A549 (cell line): Measurements from ENCODE around the gene CCNQ.

ENCODE experiments used
- CBX2 ChIP-seq: fragments of 200-600 bp; sonication (generic); IDR thresholded peaks from 2 replicates; pipeline ENCODE4 v1.6.1; 2016; ENCODE audit warnings: low read depth, mild to moderate bottlenecking, borderline replicate concordance
- EP300 ChIP-seq, 2 experiments: fragments of >200 bp; sonication (Bioruptor Twin); formaldehyde crosslinking; IDR thresholded peaks; 2 replicates in 1 of 2; 3 replicates in 1 of 2; pipeline ENCODE4 v1.6.1; 2016 to 2017
- KDM1A ChIP-seq: fragments of 200-600 bp; sonication (generic); IDR thresholded peaks from 2 replicates; pipeline ENCODE4 v1.6.1; 2016; ENCODE audit warnings: low read depth, mild to moderate bottlenecking
- POLR2A ChIP-seq: IDR thresholded peaks from 2 replicates; pipeline ENCODE4 v1.6.1; 2012; ENCODE audit warnings: mild to moderate bottlenecking, low read length
- POLR2AphosphoS2 ChIP-seq: conservative IDR thresholded peaks from 2 replicates; pipeline ENCODE4 v1.6.1; 2012; ENCODE audit warnings: low read length, improper control_type of control experiment, inconsistent platforms
- RAD21 ChIP-seq, 2 experiments: fragments of >200 bp in 1 of 2; sonication (Bioruptor Twin) in 1 of 2; formaldehyde crosslinking in 1 of 2; IDR thresholded peaks in 1 of 2; conservative IDR thresholded peaks in 1 of 2; 2 replicates in 1 of 2; 3 replicates in 1 of 2; pipeline ENCODE4 v1.6.1; 2012 to 2018; ENCODE audit warnings: inconsistent platforms in 1 of 2
- REST ChIP-seq: fragments of 200-600 bp; sonication (generic); IDR thresholded peaks from 2 replicates; pipeline ENCODE4 v1.6.1; 2016; ENCODE audit warnings: antibody characterized with exemption, mild to moderate bottlenecking, moderate library complexity
- RNF2 ChIP-seq: fragments of 200-600 bp; sonication (generic); IDR thresholded peaks from 2 replicates; pipeline ENCODE4 v1.6.1; 2016; ENCODE audit warnings: low read depth, mild to moderate bottlenecking, antibody characterized with exemption, moderate library complexity, borderline replicate concordance
- ZNF302 ChIP-seq: fragments of 250-450 bp; sonication (Bioruptor Pico); IDR thresholded peaks from 2 replicates; pipeline ENCODE4 v1.9.0; 2021; ENCODE audit warnings: inconsistent platforms, mild to moderate bottlenecking, moderate library complexity
- TF ChIP-seq, protein P1 (sequence below): fragments of 250-450 bp; sonication (Bioruptor Pico); IDR thresholded peaks from 2 replicates; pipeline ENCODE4 v1.5.0; 2021; ENCODE audit warnings: mild to moderate bottlenecking, moderate library complexity, borderline replicate concordance
- TF ChIP-seq, protein P2 (sequence below): IDR thresholded peaks from 2 replicates; pipeline ENCODE4 v1.6.1; 2012
- TF ChIP-seq, protein P3 (sequence below): fragments of >200 bp; sonication (Bioruptor Twin); formaldehyde crosslinking; IDR thresholded peaks from 3 replicates; pipeline ENCODE4 v1.5.1; 2016
- TF ChIP-seq, protein P4 (sequence below): fragments of >200 bp; sonication (Bioruptor Twin); formaldehyde crosslinking; IDR thresholded peaks from 3 replicates; pipeline ENCODE4 v1.6.1; 2016
- TF ChIP-seq, protein P5 (sequence below): IDR thresholded peaks from 2 replicates; pipeline ENCODE4 v1.6.1; 2012; ENCODE audit warnings: low read depth, borderline replicate concordance

- no peak for TF ChIP-seq KDM1A
- TF ChIP-seq, protein P1, sequence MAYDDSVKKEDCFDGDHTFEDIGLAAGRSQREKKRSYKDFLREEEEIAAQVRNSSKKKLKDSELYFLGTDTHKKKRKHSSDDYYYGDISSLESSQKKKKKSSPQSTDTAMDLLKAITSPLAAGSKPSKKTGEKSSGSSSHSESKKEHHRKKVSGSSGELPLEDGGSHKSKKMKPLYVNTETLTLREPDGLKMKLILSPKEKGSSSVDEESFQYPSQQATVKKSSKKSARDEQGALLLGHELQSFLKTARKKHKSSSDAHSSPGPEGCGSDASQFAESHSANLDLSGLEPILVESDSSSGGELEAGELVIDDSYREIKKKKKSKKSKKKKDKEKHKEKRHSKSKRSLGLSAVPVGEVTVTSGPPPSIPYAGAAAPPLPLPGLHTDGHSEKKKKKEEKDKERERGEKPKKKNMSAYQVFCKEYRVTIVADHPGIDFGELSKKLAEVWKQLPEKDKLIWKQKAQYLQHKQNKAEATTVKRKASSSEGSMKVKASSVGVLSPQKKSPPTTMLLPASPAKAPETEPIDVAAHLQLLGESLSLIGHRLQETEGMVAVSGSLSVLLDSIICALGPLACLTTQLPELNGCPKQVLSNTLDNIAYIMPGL (CRISPR knock-in tag): no peak
- TF ChIP-seq POLR2A: no peak
- TF ChIP-seq, protein P2, sequence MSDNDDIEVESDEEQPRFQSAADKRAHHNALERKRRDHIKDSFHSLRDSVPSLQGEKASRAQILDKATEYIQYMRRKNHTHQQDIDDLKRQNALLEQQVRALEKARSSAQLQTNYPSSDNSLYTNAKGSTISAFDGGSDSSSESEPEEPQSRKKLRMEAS: no peak
- TF ChIP-seq, protein P3, sequence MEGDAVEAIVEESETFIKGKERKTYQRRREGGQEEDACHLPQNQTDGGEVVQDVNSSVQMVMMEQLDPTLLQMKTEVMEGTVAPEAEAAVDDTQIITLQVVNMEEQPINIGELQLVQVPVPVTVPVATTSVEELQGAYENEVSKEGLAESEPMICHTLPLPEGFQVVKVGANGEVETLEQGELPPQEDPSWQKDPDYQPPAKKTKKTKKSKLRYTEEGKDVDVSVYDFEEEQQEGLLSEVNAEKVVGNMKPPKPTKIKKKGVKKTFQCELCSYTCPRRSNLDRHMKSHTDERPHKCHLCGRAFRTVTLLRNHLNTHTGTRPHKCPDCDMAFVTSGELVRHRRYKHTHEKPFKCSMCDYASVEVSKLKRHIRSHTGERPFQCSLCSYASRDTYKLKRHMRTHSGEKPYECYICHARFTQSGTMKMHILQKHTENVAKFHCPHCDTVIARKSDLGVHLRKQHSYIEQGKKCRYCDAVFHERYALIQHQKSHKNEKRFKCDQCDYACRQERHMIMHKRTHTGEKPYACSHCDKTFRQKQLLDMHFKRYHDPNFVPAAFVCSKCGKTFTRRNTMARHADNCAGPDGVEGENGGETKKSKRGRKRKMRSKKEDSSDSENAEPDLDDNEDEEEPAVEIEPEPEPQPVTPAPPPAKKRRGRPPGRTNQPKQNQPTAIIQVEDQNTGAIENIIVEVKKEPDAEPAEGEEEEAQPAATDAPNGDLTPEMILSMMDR: no peak
- no peak for TF ChIP-seq POLR2AphosphoS2
- TF ChIP-seq EP300 (IDR thresholded peaks at IDR 0.05): no peak
- no peak for TF ChIP-seq REST
- TF ChIP-seq, protein P4, sequence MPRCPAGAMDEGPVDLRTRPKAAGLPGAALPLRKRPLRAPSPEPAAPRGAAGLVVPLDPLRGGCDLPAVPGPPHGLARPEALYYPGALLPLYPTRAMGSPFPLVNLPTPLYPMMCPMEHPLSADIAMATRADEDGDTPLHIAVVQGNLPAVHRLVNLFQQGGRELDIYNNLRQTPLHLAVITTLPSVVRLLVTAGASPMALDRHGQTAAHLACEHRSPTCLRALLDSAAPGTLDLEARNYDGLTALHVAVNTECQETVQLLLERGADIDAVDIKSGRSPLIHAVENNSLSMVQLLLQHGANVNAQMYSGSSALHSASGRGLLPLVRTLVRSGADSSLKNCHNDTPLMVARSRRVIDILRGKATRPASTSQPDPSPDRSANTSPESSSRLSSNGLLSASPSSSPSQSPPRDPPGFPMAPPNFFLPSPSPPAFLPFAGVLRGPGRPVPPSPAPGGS: no peak
- TF ChIP-seq RNF2: no peak
- no peak for TF ChIP-seq RAD21 (conservative IDR thresholded peaks at IDR 0.05 in 1 of 2, IDR thresholded peaks at IDR 0.05 in 1 of 2)
- no peak for TF ChIP-seq ZNF302
- no peak for TF ChIP-seq CBX2
- TF ChIP-seq, protein P5, sequence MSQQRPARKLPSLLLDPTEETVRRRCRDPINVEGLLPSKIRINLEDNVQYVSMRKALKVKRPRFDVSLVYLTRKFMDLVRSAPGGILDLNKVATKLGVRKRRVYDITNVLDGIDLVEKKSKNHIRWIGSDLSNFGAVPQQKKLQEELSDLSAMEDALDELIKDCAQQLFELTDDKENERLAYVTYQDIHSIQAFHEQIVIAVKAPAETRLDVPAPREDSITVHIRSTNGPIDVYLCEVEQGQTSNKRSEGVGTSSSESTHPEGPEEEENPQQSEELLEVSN: no peak
Observed at GRCh38 chrX:153631907-153632594, 33.1 kb upstream of the CCNQ start.
